Measurements from ENCODE around the gene TMOD2.

DNA sequence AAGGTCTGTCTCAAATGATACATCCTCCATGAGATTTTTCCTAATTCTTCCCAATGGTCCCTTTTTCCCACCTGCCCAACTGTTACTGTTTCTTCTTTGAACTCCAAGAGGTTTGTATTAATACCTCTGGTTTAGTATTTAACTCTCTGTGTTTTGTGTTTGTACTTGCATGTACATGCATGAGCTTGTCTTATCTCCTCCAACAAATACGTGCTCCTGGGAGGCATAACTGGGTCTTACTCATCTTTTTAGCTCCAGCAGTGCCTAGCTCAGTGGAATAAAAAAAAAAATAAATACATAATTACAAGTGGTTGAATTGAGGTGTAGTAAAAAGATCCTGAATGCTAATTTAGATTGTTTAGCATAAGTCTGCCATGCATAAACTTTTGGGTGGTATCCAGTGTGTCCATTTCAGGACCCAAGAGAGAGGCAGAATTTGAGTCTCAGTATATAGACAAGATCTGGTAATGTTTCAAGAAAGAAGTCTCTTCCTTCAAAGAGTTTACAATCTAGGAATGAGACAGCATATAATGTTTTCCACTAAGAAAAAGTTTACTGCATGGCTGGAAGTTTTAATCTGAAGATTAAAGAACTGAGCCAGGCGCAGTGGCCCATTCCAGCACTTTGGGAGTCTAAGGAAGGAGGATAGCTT lies 12.2 kb upstream of the TMOD2 start:
- TF ChIP-seq, protein P1, sequence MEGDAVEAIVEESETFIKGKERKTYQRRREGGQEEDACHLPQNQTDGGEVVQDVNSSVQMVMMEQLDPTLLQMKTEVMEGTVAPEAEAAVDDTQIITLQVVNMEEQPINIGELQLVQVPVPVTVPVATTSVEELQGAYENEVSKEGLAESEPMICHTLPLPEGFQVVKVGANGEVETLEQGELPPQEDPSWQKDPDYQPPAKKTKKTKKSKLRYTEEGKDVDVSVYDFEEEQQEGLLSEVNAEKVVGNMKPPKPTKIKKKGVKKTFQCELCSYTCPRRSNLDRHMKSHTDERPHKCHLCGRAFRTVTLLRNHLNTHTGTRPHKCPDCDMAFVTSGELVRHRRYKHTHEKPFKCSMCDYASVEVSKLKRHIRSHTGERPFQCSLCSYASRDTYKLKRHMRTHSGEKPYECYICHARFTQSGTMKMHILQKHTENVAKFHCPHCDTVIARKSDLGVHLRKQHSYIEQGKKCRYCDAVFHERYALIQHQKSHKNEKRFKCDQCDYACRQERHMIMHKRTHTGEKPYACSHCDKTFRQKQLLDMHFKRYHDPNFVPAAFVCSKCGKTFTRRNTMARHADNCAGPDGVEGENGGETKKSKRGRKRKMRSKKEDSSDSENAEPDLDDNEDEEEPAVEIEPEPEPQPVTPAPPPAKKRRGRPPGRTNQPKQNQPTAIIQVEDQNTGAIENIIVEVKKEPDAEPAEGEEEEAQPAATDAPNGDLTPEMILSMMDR (IDR thresholded peaks at IDR 0.05; ENCODE audit: low read depth, low read length), result no peak
- TF ChIP-seq MYC (IDR thresholded peaks at IDR 0.05; ENCODE audit: low read depth, low read length) (no peak), POLR2A (IDR thresholded peaks at IDR 0.05; ENCODE audit: extremely low read depth, insufficient read length) (no peak)
